PC-9 (cell line): Measurements from ENCODE around the gene NRDC.

Experiments used
- EZH2 ChIP-seq: fragments of 200-600 bp; sonication (generic); IDR thresholded peaks from 2 replicates; pipeline ENCODE4 v1.8.0; 2017; ENCODE audit warnings: antibody characterized with exemption, low read depth
- TF ChIP-seq, protein P1 (sequence below): fragments of 200-600 bp; sonication (generic); conservative IDR thresholded peaks from 2 replicates; pipeline ENCODE4 v1.6.1; 2017; ENCODE audit warnings: mixed run types, antibody characterized with exemption, mild to moderate bottlenecking, moderate library complexity

DNA sequence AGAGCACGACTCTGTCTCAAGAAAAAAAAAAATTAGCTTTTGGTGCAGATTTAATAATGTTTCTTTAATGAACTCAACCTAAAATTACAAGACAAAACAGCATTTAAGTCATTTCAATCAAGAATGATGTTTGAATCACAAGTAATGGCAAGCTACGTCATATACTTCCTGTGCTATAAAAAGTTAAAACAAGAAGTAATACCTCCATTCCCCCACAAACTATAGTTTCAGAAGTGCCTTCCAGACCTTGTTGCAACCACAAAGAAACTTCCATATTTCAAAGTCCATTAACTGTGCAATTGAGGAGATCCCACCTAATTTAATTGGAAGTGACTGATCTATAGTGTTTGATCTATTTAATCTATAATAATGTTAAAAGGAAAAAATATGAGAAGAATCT is 15.1 kb downstream of the NRDC start:
- TF ChIP-seq, protein P1, sequence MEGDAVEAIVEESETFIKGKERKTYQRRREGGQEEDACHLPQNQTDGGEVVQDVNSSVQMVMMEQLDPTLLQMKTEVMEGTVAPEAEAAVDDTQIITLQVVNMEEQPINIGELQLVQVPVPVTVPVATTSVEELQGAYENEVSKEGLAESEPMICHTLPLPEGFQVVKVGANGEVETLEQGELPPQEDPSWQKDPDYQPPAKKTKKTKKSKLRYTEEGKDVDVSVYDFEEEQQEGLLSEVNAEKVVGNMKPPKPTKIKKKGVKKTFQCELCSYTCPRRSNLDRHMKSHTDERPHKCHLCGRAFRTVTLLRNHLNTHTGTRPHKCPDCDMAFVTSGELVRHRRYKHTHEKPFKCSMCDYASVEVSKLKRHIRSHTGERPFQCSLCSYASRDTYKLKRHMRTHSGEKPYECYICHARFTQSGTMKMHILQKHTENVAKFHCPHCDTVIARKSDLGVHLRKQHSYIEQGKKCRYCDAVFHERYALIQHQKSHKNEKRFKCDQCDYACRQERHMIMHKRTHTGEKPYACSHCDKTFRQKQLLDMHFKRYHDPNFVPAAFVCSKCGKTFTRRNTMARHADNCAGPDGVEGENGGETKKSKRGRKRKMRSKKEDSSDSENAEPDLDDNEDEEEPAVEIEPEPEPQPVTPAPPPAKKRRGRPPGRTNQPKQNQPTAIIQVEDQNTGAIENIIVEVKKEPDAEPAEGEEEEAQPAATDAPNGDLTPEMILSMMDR: no peak
- TF ChIP-seq EZH2: no peak
